ENCODE measurements around the gene SLC6A8. TPM values are rescaled to one million over a fixed set of nuclear protein-coding genes. Genes with fewer than 3 reads are reported as not detected.

SLC6A8 gene
- 23.7 and 29.0 TPM in 2 replicates for total RNA-seq
- polyA plus RNA-seq = 35.8 and 37.3 TPM in 2 replicates

DNA sequence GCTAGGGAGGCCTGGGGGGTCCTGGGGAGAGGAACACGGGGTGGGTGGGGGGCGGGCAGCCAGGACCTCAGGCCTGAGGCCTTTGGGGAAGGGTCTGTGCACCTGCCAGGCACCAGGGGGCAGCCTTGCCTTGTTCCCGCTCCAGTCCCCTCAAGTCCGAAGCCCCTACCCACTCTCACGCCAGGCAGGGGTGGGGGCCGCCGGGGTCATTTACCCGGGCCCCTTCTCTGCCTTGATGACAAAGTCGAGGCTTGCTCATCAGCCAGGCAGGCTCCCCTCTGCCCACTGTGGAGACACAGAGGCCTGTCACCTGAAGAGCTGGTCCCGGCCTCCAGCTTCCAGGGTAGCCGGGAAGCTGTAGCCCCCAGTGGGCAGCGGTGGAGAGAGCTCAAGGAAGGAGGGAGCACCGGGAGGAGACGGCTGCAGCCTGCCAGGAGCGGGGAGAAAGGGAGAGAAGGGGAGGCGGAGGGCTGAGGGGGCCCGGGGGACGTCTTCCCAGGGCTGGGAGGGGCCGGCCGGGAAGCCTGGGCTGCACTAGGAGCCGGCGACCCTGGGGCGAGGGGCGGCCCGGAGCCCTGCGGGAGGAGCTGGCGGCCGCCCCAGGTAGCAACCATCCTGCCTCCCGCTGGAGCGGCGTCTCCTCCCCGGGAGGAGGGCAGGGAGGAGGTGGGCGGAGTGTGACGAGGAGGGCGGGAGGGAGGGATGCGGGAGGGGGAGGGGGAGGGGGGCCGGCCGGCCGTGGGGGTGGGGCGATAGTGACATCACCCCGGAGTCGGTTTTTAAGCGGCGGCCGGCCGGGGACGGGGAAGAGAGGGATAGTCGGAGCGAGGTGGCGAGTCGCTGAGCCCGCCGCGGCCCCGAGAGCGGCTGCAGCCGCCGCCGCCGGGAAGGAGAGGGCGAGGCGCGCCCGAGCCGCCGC, at the start of gene SLC6A8:
Gene SLC6A8 (plus strand): TSS at position 806 of the 919 bp plus-strand sequence. CDS start 649 bp downstream, outside the sequence.
- Histone ChIP-seq H3K27me3 (no peaks in the 10 kb centered on the region), H3K4me1 (ENCODE audit: low read depth) (peaks cover 8% of the 10 kb centered on the region), H3K9me3 (ENCODE audit: low read depth) (no peaks in the 10 kb centered on the region), H3K4me3 (peak within 1 kb of the TSS; percentile 51), H3K27ac (peak within 1 kb of the TSS; percentile 85), H3K36me3 (no peaks in the 10 kb centered on the region)
- TF ChIP-seq CTCF (IDR thresholded peaks at IDR 0.05; ENCODE audit: low read depth, low read length) = no peak
- peak; percentile 68 to 71 for DNase-seq (ENCODE audit: low read depth in 1 of 2, low spot score in 1 of 2)

- no peak for DNase-seq (ENCODE audit: low read depth in 1 of 2, low spot score in 1 of 2)
- H3K4me1 ChIP-seq (ENCODE audit: low read depth) = no peaks in the 10 kb centered on the region
- no peak for TF ChIP-seq CTCF (IDR thresholded peaks at IDR 0.05; ENCODE audit: low read depth, low read length)
Measured at GRCh38 chrX:153638041-153638371, 49.7 kb upstream of the SLC6A8 start.

DNA sequence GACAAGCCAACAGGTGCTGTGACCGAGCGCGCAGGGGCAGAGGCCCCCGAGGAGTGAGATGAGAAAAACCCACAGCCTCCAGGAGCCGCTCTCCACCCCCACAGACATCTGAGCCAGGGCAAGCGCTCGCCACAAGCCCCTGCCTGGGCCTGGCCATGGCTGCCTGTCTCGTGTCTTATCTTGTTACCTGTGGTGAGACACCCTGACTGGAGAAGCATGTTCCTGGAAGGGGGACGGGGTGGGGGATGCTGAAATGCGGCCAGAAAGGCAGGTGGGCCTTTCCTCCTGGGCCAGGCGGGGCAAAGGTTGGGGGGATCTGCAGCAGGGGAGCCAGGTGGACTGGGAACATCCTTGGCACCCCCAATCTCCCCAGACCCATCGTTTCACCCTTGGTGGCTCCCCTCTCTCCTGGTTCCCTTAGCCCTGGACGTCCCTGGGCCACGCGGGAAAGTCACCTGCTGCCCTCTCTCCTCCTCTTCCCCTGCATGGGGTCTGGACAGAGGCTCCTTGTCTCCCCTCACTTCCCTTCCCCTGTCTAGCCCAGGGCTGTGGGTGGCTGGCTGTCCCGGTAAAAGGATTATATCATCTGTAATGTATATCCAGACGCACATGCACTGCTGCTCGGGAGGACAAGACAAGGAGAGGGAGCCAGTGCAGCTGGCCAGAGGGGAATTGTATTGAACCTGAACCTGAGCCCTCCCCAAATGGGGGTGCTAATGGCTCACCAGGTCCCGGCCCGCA, 49.1 kb upstream of the SLC6A8 start:
- Histone ChIP-seq H3K9me3 (ENCODE audit: low read depth) (no peaks in the 10 kb centered on the region), H3K4me1 (ENCODE audit: low read depth) (no peaks in the 10 kb centered on the region), H3K27me3 (peaks cover 20% of the 10 kb centered on the region), H3K4me3 (no peak overlapping the region), H3K27ac (no peak overlapping the region), H3K36me3 (no peaks in the 10 kb centered on the region)
- TF ChIP-seq CTCF (IDR thresholded peaks at IDR 0.05; ENCODE audit: low read depth, low read length) = no peak
- DNase-seq (ENCODE audit: low read depth in 1 of 2, low spot score in 1 of 2) = no peak

More at GRCh38 chrX:153638041-153638371, 49.7 kb upstream of the SLC6A8 start:
- H3K36me3 ChIP-seq = no peaks in the 10 kb centered on the region
- no peak overlapping the region for H3K4me3 ChIP-seq
- no peak overlapping the region for H3K27ac ChIP-seq
- peaks cover 14% of the 10 kb centered on the region for H3K27me3 ChIP-seq
- no peaks in the 10 kb centered on the region for H3K9me3 ChIP-seq (ENCODE audit: low read depth)

DNA sequence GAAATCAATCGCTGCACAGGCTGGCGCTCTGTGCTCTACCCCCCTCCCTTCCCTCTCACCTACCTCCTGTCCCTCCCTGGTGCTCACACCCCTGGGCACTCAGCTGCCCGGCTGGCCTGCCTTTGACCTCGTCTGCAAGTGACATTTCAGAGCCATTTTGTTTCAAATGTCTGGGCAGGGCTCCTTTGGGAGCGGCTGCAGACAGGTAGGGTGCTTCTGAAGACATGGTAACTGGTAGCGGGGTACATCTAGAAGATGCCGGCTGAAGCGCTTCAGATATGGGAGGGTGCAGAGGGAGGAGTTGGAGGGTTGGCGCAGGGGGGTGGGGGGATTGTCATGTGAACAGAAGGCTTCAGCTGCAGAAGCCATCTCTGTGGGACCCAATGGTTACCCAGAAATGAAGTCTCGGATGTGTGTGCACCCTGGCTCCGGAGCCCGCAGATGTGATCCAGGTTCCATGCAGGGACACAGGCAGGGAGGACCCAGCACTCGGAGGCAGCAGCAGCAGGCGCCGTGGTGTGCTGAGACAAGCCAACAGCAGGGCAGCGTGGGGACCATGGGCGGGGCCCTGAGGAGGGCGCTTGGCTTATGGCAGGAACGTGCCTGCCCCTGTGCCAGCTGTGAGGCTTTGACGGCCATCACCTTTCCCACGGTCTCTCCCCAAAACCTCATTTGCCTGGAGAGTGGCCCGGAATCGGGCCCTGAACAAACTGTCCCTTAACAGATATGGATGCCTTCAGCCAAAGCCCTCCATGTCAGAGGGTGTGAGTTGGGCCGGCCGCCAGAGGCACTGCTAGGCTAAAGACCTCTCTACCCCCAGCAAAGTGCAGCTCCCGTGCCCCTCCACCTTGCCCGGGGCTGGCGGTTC, 48.3 kb upstream of the SLC6A8 start:
- no peak for TF ChIP-seq CTCF (IDR thresholded peaks at IDR 0.05; ENCODE audit: low read depth, low read length)
- H3K27me3 ChIP-seq = peaks cover 26% of the 10 kb centered on the region
- no peak overlapping the region for H3K27ac ChIP-seq
- no peaks in the 10 kb centered on the region for H3K4me1 ChIP-seq (ENCODE audit: low read depth)
- H3K4me3 ChIP-seq = no peak overlapping the region
- no peaks in the 10 kb centered on the region for H3K36me3 ChIP-seq
- DNase-seq (ENCODE audit: low read depth in 1 of 2, low spot score in 1 of 2) = no peak
- no peaks in the 10 kb centered on the region for H3K9me3 ChIP-seq (ENCODE audit: low read depth)

DNA sequence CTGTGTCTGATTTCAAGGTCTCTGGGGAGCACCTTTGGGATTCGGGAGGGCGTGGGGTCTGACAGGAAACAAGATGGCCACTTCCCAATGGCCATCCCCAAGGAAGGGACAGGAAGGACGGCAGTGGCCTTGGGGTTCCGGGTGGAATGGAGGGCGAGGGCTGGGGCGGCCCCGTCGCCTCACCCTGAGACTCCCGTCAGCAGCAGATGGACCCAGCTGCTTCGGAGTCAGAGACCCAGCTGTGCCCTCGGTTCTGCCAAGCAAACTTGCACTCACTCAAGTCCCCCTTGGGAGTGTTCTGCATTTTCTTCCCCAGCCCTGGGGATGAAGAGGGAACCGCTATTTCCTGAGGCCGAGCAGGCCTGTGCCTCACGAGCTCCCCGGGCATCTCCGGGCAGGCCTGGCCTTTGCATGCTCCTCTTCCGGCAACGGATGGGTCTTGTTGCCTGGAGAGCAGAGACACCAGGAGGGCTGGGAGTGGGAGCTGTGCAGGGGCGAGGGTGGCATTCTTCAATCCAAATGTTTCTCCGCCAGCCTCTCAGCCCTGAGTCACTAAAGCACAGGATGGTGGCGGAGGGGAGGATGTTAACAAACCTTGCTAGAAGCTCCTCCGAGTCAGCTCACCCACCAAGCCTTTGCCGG, 47.6 kb upstream of the SLC6A8 start:
- no peak for TF ChIP-seq CTCF (IDR thresholded peaks at IDR 0.05; ENCODE audit: low read depth, low read length)
- Histone ChIP-seq H3K4me1 (ENCODE audit: low read depth) (no peaks in the 10 kb centered on the region), H3K9me3 (ENCODE audit: low read depth) (no peaks in the 10 kb centered on the region), H3K4me3 (no peak overlapping the region), H3K27ac (no peak overlapping the region), H3K27me3 (peaks cover 33% of the 10 kb centered on the region), H3K36me3 (no peaks in the 10 kb centered on the region)
- no peak for DNase-seq (ENCODE audit: low read depth in 1 of 2, low spot score in 1 of 2)
